22Rv1 (cell line): ENCODE data around the gene CKS1B.
A peak's percentile ranks its signal among the peaks of the same experiment; 100 is the strongest.

Source experiments
- H3K27ac ChIP-seq: fragments of 450-650 bp; 2 replicates; pipeline ENCODE4 v1.5.1; 2017
- ZFX ChIP-seq: fragments of 450-650 bp; IDR thresholded peaks from 2 replicates; pipeline ENCODE4 v1.6.1; 2017; ENCODE audit warnings: antibody characterized with exemption, borderline replicate concordance
- TF ChIP-seq, protein P1 (sequence below): fragments of 450-650 bp; IDR thresholded peaks from 2 replicates; pipeline ENCODE4 v1.5.1; 2017; ENCODE audit warnings: mild to moderate bottlenecking

Gene CKS1B

GRCh38 chr1:154956544-154956941 is 17.9 kb upstream of the CKS1B start:
- TF ChIP-seq, protein P1, sequence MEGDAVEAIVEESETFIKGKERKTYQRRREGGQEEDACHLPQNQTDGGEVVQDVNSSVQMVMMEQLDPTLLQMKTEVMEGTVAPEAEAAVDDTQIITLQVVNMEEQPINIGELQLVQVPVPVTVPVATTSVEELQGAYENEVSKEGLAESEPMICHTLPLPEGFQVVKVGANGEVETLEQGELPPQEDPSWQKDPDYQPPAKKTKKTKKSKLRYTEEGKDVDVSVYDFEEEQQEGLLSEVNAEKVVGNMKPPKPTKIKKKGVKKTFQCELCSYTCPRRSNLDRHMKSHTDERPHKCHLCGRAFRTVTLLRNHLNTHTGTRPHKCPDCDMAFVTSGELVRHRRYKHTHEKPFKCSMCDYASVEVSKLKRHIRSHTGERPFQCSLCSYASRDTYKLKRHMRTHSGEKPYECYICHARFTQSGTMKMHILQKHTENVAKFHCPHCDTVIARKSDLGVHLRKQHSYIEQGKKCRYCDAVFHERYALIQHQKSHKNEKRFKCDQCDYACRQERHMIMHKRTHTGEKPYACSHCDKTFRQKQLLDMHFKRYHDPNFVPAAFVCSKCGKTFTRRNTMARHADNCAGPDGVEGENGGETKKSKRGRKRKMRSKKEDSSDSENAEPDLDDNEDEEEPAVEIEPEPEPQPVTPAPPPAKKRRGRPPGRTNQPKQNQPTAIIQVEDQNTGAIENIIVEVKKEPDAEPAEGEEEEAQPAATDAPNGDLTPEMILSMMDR, result no peak
- no peak for TF ChIP-seq ZFX
- peak overlapping the region; percentile 59 for H3K27ac ChIP-seq

DNA sequence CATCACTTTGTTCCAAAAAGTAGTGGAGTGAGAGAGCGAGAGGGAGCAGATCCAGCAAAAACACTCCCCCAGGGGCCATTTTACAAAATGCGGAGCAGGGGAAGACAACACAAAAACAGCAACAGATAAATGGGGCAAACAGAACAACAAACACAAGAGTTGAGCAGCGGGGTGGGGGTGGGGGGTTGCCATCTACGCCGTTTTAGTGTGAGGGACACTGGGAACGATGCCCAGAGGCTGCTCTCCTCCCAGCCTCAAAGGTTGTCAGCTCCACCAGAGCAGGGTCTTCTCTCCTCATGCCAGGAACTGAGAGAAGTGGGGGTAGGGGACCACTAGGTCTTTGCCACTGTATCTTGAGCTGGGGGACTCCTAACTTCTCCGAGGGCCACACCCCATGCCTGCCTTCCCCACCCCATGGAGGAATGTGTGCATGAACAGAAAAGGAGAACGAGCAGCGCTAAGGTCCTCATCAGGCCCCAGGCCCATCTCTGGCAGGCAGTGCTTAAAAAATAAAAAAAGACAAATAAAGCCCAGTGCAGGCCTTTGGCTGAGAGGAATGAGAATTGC is 17.3 kb upstream of the CKS1B start:
- peak overlapping the region; percentile 59 for H3K27ac ChIP-seq
- no peak for TF ChIP-seq ZFX
- TF ChIP-seq, protein P1, result no peak

- TF ChIP-seq, protein P1, result no peak
- TF ChIP-seq ZFX, result no peak
- H3K27ac ChIP-seq, result peak overlapping the region; percentile 59; the same call in 1 of the 2 replicates
Measured at GRCh38 chr1:154958036-154958435, 16.4 kb upstream of the CKS1B start.

GRCh38 chr1:154958681-154959425 is 15.6 kb upstream of the CKS1B start:
- H3K27ac ChIP-seq, result peak overlapping the region; percentile 59; the same call in 1 of the 2 replicates
- TF ChIP-seq ZFX, result no peak
- TF ChIP-seq, protein P1, result no peak

- no peak for TF ChIP-seq ZFX
- TF ChIP-seq, protein P1, result no peak
- H3K27ac ChIP-seq, result peak overlapping the region; percentile 59; the same call in 1 of the 2 replicates
Measured at GRCh38 chr1:154959426-154959780, 15.1 kb upstream of the CKS1B start.

- H3K27ac ChIP-seq, result peak overlapping the region; percentile 97
- TF ChIP-seq, protein P1, result no peak
- no peak for TF ChIP-seq ZFX
Measured at GRCh38 chr1:154960446-154961136, 13.9 kb upstream of the CKS1B start.
